GM21723 (cell line): ENCODE data around the gene POFUT2.

ENCODE experiments used
- ATAC-seq: cut with Tn5 transposase; IDR thresholded peaks from one replicate; pipeline ENCODE4 v1.9.1; 2021; ENCODE audit warnings: mild to moderate bottlenecking, moderate library complexity; ENCODE audit not compliant: unreplicated experiment

The POFUT2 gene

DNA sequence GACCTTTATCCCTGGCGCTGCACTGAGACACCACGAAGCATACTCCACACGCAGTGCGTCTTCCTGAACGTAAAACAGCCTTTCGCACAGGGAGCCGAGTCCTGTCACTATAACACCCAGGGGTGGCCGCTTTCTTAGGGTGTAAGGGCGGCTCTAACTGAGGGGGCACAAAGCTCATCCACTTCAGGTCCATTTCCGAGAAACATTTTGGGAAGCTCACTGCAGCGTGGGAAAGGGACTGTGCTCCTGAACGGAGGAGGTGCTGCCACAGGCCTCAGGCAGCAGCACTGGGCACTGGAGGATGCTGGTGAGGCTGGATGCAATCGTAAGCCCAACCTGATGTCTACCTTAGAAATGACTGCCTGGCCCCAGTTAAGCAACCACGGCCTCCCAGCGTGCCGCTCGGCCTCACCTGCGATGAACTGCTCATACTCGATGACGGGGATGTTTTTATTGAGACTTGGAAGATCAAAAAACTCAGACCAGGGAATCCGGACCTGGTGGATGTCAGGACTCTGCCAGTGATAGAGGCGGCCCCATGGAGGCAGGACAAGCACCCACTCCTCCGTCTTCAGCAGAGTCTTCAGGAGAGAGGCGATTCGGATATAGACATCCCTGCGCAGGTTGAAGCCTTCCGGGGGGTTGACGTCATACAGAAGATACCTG, 2.3 kb downstream of the POFUT2 start:
- ATAC-seq: no peak

DNA sequence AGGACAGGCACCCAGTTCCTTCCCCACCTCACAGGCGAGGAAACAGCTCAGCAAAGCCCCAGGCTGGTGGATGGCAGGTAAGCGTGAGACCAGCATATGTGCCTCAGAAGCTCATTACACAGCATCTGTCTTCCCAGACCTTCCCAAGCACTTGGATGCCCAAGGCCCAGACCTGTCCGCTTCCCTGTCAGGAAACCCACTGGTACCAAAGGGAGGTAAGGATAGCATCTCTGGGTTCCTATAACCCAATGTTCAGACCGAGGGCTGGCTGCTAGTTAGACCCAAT, 3.3 kb downstream of the POFUT2 start:
- ATAC-seq: no peak

DNA sequence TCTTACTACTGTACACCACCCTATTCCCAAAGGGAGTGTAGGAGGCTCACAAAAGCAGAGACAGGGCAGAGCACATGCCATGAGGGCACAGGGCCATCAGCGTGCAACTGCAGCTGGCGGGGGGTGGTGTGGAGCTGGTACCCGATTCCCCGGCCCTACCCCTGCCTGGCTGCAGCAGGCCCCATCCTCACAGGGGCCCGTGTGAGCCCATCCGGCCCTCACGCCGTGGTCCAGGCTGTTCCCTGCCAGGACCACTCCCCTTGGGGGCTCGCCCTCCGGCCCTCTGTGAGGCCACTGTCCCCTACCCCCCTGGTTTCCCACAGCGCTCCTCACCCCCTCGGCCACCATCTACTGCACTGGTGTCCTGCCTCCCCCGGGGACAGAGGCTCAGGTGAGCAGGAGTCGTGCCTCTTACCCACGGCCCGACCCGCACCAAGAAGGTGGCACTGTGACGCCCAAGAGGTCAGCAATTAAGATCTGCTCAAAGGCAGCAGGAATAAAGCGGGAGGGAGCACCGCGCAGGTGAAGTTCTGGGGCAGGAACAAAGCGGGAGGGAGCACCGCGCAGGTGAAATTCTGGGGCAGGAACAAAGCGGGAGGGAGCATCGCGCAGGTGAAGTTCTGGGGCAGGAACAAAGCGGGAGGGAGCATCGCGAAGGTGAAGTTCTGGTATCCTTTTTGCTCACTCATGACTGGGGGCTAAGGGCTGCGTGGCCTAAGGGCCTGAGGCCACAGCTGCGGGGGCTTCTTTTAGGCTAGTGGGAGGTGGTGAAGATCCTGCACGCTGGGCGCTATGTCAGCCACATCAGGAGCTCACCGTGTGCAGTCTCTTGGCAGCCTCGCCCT, 3.9 kb downstream of the POFUT2 start:
- no peak for ATAC-seq

DNA sequence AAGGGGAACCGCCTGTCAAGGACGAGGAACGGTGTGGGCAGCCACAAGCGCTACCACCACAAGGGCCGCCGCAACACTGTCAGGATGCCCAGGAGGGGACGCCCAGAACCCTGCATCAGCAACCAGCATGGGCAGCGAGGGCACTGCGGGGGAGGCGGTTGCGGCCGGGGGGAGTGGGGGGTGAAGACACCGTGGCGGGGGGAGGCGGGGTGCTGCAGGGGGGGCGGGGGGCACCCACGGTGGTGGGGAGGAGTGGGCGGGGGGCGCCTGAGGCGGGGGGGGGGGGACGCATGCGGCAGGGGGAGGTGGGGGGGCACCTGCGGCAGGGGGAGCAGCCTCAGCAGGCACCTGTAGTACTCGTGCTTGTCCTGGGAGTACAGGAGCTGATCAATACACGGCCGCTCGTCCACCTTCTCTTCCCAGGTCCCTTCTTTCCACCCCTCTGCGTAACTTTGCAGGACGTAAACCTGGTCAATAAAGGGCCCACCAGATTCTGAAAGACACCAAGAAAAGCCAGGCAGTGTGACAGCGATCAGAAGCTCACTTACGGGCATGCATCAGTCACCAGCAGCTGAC, 4.6 kb downstream of the POFUT2 start:
- ATAC-seq: no peak

DNA sequence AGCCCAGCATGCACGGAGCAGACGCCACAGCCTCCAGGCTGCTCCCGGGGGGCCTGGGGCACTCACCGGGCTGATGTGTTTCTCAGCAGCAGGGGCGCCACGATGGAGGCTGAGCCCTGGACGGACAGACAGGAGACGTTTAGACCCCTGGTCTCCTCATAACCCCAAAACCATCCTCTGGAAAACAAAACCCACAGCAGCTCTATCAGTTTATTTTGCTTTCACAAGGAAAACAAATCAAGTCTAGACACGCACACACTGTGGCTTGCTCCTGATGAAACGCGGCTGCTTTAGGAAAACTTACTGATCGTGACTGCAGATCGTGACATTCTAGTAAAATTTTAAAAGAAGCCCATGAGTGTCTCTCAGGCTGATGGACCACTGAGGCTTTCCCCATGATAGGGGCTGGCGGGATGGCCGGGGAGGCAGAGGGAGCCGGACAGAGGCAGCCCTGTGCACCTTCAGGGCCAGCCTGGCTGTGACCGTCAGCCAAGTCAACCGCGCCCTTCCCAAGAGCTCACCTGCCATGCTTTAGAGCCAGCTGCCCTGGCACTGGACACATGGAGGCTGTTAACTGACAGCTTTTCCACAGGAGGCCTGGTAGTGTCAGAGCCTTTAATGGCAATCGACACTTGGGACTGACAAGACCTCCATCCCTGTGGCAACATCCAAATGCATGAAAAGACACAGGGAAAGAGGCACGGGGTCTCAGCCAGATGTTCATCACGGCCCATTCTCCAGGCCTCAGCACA, 5.2 kb downstream of the POFUT2 start:
- no peak for ATAC-seq

DNA sequence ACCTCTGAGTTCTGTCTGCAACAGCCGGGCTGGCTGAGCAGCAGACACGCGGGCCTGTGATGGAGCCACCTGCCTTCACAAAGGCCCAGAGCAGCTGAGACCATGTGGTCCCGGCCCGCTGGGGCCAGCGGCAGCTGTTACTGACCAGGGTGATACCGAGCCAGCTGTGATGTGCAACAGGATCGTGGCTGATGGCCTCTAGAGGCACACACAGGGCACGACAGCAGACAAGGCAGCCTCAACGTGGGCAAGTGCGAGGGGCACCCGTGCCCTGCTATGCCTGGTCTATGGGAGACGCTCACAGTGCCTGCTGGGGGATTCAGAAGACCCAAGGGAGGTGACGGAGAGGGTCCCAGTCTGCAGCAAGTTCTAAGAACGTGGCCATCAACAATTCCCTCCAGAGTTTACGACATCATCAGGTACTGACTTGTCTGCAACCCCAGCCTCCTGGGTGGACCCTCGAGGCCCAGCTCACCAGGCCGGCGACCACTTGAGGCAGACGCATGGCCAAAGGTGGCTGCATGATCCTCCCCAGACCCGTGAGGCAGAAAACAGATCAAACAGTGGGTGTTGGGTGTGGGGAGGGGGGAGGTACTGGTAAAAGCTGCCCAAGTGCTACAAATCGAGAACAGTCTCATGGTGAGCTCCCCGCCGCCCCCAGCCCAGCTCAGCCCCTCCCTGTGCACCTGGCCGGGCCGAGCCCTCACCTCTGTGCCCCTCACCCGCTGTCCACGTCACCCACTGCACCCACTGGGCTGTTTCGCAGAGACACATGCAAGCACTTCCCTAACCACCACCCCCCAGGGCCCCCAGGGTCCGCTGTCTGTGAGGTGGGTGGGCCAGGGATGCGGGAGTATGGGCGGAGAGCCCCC, 6.0 kb downstream of the POFUT2 start:
- ATAC-seq: no peak

DNA sequence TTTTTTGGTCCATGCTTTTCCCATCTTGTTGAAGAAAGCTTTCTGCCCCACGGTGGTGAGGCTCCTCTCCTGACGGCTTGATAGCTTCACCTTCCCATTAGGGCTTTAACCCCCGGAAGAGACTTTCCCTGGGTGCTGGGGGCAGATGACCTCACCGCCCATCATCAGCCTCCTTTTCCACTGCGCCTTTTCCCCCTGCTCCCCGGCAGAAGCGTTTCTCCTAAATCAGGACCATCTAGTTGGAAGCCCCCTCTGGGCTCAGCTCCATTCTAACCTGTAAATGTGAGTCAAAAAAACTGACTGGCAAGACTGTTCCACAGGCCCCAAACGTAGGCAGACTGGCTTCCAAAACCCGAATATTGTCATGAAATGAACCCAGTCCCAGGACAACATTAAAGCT, 6.7 kb downstream of the POFUT2 start:
- no peak for ATAC-seq

DNA sequence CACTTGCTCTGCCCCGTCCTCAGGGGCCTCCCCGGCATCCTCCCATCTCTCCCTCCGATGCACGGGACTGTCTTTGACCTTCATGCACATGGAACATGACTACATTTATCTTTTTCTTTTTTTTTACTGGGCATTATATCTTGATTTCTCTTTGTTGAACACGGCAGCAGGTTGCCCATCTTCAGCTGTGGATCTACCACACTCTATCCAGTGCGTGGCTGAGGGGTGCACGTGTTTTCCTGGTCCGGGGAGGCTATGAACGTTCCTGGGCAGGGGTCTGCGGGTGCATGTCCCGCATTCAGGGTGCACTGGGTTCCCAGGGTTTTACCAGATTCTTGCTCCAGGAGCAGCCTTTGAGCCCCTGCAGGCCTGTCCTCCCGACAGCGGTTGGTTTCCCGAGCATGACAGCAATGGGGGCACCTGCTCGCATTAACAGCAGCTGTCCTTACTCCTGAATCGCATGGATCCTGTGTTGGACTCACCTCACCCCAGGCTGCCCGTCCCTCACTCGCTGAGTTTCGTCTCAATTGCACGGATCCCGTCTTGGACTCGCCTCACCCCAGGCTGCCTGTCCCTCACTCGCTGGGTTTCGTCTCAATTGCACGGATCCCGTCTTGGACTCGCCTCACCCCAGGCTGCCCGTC, 7.4 kb downstream of the POFUT2 start:
- ATAC-seq: no peak

DNA sequence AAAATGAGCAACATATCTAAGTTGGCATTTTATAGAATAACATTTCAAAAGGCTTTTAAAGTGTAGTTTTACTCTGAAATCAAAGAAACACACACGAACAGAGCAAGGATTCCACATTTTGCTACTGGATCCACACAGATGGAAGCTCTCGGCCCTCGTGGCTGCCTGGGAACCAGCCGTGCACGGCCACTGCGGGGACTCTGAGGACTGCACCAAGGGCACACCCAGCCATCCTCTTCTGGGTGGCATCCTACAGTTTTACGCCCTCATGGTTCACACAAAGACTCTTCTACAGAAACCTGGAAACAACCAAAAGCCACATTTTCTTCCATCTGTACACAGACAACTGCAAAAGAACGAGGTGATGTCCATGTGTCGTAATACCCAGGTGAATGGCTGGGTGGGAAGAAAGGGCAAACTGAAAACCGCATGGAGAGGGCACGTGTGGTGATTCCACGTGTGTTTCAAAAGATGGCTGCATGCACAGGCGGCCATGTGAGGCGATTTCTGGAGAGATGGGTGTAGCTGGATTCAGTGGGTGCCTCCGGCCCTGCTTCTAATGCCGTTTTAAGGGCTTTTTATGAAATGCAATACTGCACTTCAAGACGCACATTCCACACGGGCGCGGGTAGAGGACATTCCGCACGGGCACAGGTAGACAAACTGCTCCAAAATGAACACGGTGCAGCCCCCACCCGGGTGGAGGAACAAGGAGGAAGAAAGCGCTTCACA, 8.1 kb downstream of the POFUT2 start:
- ATAC-seq: no peak

DNA sequence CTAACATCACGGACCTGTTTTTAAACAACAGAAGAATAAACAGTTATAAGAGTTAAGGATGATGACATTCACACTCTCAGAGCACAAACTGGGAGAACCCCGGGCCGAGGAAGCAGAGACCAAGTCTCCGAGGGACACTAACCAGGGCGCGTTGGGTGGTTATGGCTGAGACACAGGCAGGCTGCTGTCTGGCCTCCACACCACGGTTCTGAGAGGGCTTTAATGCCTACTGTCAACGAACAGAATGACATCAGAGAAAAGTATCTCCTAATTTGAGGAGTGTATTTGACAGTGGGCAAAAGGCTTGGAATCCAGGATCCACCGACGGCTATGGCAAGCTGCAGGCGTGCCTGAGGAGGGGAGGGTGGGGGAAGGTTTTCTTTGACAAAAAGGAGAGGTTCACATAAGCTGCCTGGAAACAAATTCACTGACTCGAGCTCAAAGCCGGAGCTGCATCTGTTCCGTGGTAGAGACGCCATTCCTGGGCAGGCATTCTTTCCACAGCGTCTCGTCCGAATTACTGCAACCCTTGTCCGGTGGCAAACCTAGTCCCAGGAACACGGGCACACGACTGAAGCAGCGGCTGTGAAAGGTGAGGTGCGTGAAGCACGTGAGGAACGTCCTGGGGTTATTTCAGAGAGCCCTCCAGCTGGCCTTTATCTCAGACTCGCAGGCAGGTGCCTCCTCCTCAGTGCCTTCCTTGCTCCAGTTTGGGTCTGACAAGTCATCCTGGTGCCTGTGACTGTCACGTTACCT, 9.4 kb downstream of the POFUT2 start:
- no peak for ATAC-seq

DNA sequence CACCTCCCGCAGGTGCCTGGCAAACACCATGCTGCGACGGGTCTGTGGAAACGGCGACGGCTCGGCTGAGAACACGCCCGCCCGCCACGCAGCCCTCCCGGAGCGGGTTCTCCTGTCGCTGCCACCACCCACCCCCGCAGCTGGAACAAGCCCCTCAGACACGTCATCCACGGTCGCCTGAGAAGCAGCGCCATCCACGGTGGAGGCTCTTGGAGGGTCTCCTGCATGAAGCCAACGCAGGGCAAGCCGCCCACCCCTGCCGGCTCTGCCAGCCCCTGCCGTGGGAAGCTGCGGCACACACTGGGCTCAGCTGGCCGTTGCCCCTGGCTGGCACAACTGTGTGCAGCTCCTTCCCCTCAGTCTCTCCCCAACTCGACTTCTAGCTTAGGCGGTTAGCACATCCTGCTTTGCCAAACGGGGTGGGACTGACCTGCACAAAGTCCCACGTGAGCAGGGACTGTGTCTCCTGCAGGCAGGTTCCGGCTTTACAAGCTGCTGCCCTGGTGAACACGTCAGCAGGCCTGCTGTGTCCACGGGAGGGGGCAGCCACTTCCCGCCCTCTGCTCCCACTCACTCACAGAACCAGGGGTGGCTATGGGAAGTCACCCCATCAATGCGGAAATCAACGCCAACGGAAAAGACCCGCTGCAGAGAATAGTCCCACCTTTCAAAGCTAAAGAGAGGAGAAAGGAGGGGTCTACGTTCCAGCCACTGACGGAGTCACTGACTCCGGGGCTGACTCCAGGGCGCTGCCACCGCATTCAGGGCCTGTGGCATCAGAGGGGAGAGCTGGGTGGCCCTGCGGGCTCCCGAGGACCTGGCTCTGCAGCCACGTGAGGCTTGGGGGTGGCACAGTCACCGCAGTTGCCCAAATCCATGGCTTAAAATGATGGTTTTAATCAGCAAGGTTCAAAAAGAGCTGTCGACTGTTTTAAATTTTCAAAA, 10.3 kb downstream of the POFUT2 start:
- no peak for ATAC-seq

DNA sequence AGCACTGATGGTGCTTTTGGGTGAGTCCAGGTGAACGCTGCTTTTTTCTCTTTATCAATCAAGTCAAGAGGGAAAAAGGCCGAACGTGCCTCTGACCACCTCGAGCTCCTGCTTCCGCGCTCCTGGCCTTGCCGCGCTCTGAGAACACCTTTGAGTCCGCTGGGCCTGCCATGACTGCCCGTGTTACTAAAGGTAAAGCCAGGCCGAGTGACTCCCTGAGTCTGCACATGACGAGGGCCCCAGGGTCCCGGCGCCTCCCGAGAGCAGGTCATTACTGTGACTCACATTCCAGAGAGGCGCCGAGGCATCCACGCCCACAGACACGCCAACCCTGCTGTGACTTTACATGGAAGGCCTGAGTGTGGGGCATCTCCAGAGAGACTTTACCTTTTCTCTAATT, 11.1 kb downstream of the POFUT2 start:
- ATAC-seq: no peak

DNA sequence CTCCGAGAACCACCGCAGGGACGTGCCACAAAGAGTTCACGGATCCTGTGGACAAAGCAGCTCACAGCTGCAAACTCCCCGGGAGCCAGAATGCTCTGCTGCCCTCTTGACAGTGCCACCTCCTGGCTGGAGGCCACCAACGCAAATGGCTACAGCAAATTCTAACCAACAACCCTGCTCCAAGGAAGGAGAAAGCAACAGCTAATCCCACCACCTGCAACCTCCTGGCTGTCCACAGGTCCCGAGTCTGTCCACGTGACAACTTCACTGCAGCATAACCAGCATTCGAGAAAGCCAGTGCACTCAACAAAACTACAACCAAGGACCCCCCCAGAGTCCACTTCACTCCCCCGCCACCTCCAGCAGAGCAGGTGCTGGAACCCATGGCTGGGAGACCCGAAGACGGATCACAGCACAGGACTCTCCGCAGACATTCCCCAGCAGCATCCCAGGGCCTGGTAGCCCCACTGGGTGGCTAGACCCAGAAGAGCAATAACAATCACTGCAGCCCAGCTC, 17.3 kb downstream of the POFUT2 start:
- ATAC-seq: no peak

DNA sequence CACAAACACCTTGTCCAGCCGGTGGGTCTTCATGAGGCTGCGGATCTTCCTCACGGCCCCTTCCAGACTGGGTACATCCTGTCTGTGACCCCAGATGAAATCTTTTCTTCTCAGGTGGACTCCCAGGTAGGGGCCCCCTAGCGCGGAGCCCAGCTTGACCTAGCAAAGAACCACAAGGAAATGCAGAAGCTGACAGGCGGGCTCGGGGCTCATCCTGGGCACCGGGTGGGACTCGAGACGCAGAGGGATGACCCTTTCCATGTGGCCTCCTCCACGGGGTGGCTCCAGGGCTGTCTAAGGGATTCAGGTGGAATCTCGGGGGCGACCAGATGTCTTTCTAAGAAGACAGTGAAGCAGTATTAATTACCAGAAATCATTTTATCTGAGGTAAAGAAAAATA, 17.8 kb downstream of the POFUT2 start:
- no peak for ATAC-seq

DNA sequence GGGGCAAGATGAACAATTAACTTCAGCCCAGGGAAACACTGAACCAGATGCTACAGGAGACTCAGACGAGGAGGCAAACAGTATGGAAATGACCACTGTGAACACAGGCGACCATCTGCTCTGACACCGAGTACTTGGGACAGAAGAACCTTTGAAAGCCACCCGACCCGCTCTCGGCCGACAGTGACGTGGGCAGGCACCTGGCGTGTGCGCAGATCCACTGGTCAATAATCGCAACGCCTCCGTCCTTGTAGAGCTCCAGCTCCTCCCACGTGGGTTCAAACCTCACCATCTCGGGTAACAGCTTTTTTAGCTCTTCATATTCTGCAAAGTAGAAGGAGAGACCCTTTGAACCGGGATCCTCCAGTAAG, 20.3 kb downstream of the POFUT2 start:
- no peak for ATAC-seq

DNA sequence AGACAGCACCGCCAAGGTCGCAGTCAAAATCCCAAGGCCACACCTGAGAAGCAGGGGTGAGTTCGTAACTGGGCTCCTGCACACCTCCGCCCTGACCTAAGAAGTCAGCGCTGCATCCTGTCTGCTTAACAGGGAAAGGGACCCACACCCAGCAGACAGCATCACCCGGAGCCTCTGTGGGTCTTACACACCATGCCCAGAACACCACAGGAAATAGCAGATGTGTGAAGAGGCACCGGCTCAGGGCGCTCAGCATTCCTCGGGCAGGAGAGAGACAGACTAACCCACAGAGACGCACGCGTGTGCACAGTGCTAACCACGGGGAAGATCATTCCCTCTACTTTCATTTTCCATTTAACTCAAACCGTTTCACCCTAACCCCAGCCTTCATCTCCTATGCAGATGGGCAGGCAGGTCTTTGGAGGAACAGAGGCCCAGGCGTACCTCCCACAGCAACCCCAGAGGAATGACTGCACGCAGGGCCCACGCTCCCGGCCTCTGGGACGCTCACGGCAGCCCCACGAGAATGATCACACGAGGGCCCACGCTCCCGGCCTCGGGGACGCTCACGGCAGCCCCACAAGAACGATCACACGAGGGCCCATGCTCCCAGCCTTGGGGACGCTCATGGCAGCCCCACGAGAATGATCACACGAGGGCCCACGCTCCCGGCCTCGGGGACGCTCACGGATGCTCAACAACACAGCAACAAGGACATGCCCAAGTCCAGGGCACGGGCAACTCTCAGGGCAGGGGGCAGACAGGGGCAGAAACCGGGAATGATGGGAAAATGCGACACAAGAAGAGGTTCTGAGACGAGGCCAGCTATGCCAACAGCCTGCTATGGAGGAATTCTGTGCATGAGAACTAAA, 20.9 kb downstream of the POFUT2 start:
- ATAC-seq: no peak
